Esophagus squamous epithelium (tissue), 5 donors: ENCODE measurements around the gene CYSTM1. TPM values are rescaled to one million over a fixed set of nuclear protein-coding genes. Genes with fewer than 3 reads are reported as not detected.
"Not testable (repeated sequence)": the region's sequence is repeated elsewhere in the genome, so short reads cannot be mapped to it uniquely, and the experiment has no call there.

ENCODE experiments used
- DNase-seq: peaks from one replicate; lab custom pipeline; 2025; lab: John Stamatoyannopoulos, UW
- H3K27ac ChIP-seq, 4 donors: fragments of 200-600 bp; sonication (generic); one replicate each; pipeline ENCODE4 v1.5.1; 2016 to 2019; ENCODE audit warnings: mild to moderate bottlenecking in 1 of 4
- H3K27me3 ChIP-seq, 4 donors: fragments of 200-600 bp; sonication (generic); 1 replicate in 3 of 4; 2 replicates in 1 of 4; pipeline versions ENCODE4 v1.5.1 to v1.6.0; 2017 to 2021; ENCODE audit warnings: antibody characterized with exemption in 1 of 4
- H3K36me3 ChIP-seq, 3 donors: fragments of 200-600 bp; sonication (generic); one replicate each; pipeline ENCODE4 v1.5.1; 2016 to 2019
- H3K4me1 ChIP-seq, 3 donors: fragments of 200-600 bp; sonication (generic); one replicate each; pipeline ENCODE4 v1.5.1; 2017 to 2019
- H3K4me3 ChIP-seq, 4 donors: fragments of 200-600 bp; sonication (generic); 1 replicate in 3 of 4; 2 replicates in 1 of 4; pipeline ENCODE4 v1.5.1; 2016 to 2019; ENCODE audit warnings: mild to moderate bottlenecking in 2 of 4, moderate library complexity in 1 of 4
- H3K9me3 ChIP-seq, 3 donors: fragments of 200-600 bp; sonication (generic); one replicate each; pipeline ENCODE4 v1.5.1; 2016 to 2019
- CTCF ChIP-seq, 6 experiments: fragments of 450-650 bp in 4 of 6; fragments of 200-600 bp in 2 of 6; sonication (generic) in 2 of 6; IDR thresholded peaks; one replicate each; pipeline ENCODE4 v1.5.1; 2016 to 2019; ENCODE audit warnings: antibody characterized with exemption in 6 of 6, mild to moderate bottlenecking in 4 of 6, moderate library complexity in 4 of 6
- POLR2A ChIP-seq, 4 donors: fragments of 450-650 bp; IDR thresholded peaks; one replicate each; pipeline ENCODE4 v1.6.1; 2017; ENCODE audit warnings: antibody characterized with exemption in 4 of 4, mild to moderate bottlenecking in 4 of 4, moderate library complexity in 3 of 4
- WGBS, 2 donors: methylation state at CpG; one replicate each; pipeline ENCODE4 v1.1.5; 2018; 5-methylcytosine and 5-hydroxymethylcytosine counted together
- intact Hi-C: fragments of 100-400 bp; cut with DNase I; formaldehyde crosslinking; loops from one replicate; pipeline ENCODE4 v1.15.0; 2022
- total RNA-seq, 4 donors: library from RNA; depleted of rRNA; stranded (reverse); fragments of >200 nt; gene quantifications; one replicate each; pipeline ENCODE4 v1.1.0, GENCODE V29; 2016
- donor health status: DM: yes; HTN: yes; CAD: no.

CYSTM1 gene
- total RNA-seq, 4 donors from 2014 or later: 2.6 to 22.5 (median 12.8) TPM

GRCh38 chr5:140153255-140153654 lies 21.7 kb upstream of the CYSTM1 start:
- Histone ChIP-seq H3K4me3 (no peak overlapping the region), H3K36me3 (no peaks in the 10 kb centered on the region), H3K9me3 (no peaks in the 10 kb centered on the region), H3K27me3 (no peaks in the 10 kb centered on the region), H3K27ac (no peak overlapping the region), H3K4me1 (peaks cover 8 to 13% (median 10%) of the 10 kb centered on the region in 3 donors)
- no peak for DNase-seq
- TF ChIP-seq CTCF (IDR thresholded peaks at IDR 0.05): no peak
- TF ChIP-seq POLR2A (IDR thresholded peaks at IDR 0.05): no peak
- intact Hi-C loops: no loop called here
- WGBS, 2 donors: 68 to 71% methylated on average over 5 to 6 of the region's 7 CpGs

- TF ChIP-seq POLR2A (IDR thresholded peaks at IDR 0.05) (no peak), CTCF (IDR thresholded peaks at IDR 0.05) (no peak)
- Histone ChIP-seq H3K27me3 (no peaks in the 10 kb centered on the region), H3K4me3 (no peak overlapping the region), H3K36me3 (no peaks in the 10 kb centered on the region), H3K4me1 (peaks cover 8 to 13% (median 10%) of the 10 kb centered on the region in 3 donors), H3K9me3 (no peaks in the 10 kb centered on the region), H3K27ac (no peak overlapping the region)
- intact Hi-C loops: no loop called here
- 65% methylated on average over 6 to 7 of the region's 8 CpGs for WGBS, 2 donors
- no peak for DNase-seq
Measured at GRCh38 chr5:140153905-140154304, 21.1 kb upstream of the CYSTM1 start.

- intact Hi-C loops: loop anchor here (5.0 kb wide), 1 partner anchor 83 kb away; no protein-coding TSS in a partner anchor
- H3K27me3 ChIP-seq, DNase-seq, H3K27ac ChIP-seq, H3K4me3 ChIP-seq, H3K9me3 ChIP-seq, H3K36me3 ChIP-seq: not testable (repeated sequence)
- WGBS, 2 donors: 72 to 79% methylated on average over 15 to 21 of the region's 21 CpGs
- H3K4me1 ChIP-seq: peaks cover 8 to 13% (median 10%) of the 10 kb centered on the region in 3 donors
Measured at GRCh38 chr5:140154710-140155381, 20.1 kb upstream of the CYSTM1 start.

- WGBS, 2 donors: 0 to 4% methylated on average over 8 to 20 of the region's 30 CpGs
- Histone ChIP-seq H3K27ac (peak overlapping the region in 3 of 4 donors; percentile 41 to 55 (median 46)), H3K36me3 (no peaks in the 10 kb centered on the region), H3K4me1 (peaks cover 8 to 13% (median 10%) of the 10 kb centered on the region in 3 donors), H3K27me3 (no peaks in the 10 kb centered on the region), H3K9me3 (no peaks in the 10 kb centered on the region), H3K4me3 (peak overlapping the region in 3 of 4 donors; percentile 24 to 59 (median 40))
- TF ChIP-seq CTCF (IDR thresholded peaks at IDR 0.05) (peak; percentile 88 to 95 (median 94)), POLR2A (IDR thresholded peaks at IDR 0.05) (no peak)
- peak; percentile 49 for DNase-seq
- intact Hi-C loops: loop anchor here (5.0 kb wide), 1 partner anchor 85 kb away; no protein-coding TSS in a partner anchor
Measured at GRCh38 chr5:140157032-140157781, 17.8 kb upstream of the CYSTM1 start.

GRCh38 chr5:140159014-140159927 lies 15.7 kb upstream of the CYSTM1 start:
- Histone ChIP-seq H3K36me3 (no peaks in the 10 kb centered on the region), H3K27me3 (no peaks in the 10 kb centered on the region), H3K27ac (no peak overlapping the region), H3K4me3 (no peak overlapping the region), H3K4me1 (peaks cover 8 to 13% (median 10%) of the 10 kb centered on the region in 3 donors), H3K9me3 (no peaks in the 10 kb centered on the region)
- no peak for DNase-seq
- TF ChIP-seq POLR2A (IDR thresholded peaks at IDR 0.05): no peak
- TF ChIP-seq CTCF (IDR thresholded peaks at IDR 0.05): no peak
- 81 to 82% methylated on average over 7 of the region's 7 CpGs for WGBS, 2 donors
- intact Hi-C loops: loop anchor here (5.0 kb wide), 1 partner anchor 87 kb away; no protein-coding TSS in a partner anchor
